ENCODE data around the gene SARM1.

DNA sequence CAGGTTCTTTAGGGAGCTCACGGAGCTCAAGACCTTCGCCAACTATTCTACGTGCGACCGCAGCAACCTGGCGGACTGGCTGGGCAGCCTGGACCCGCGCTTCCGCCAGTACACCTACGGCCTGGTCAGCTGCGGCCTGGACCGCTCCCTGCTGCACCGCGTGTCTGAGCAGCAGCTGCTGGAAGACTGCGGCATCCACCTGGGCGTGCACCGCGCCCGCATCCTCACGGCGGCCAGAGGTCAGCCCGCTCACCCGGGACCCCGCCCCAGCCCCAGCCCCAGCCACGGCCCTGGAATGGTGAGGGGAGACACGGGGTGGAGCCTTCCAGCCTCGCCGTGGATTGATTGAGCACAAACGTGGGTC is 13.5 kb downstream of the SARM1 start:
- TF ChIP-seq ZC3H10 (CRISPR knock-in tag; IDR thresholded peaks at IDR 0.05) (no peak), TCF4 (CRISPR knock-in tag; IDR thresholded peaks at IDR 0.05; ENCODE audit: borderline replicate concordance) (no peak), RARB (CRISPR knock-in tag; IDR thresholded peaks at IDR 0.05) (no peak), OSR1 (CRISPR knock-in tag; IDR thresholded peaks at IDR 0.05) (no peak), ZNF565 (CRISPR knock-in tag; conservative IDR thresholded peaks at IDR 0.05; ENCODE audit: low read depth) (no peak), GLIS3 (CRISPR knock-in tag; IDR thresholded peaks at IDR 0.05) (no peak), ZNF70 (CRISPR knock-in tag; IDR thresholded peaks at IDR 0.05) (no peak), BACH2 (CRISPR knock-in tag; IDR thresholded peaks at IDR 0.05; ENCODE audit: borderline replicate concordance) (no peak), ZFP30 (CRISPR knock-in tag; IDR thresholded peaks at IDR 0.05) (no peak), CSDC2 (CRISPR knock-in tag; IDR thresholded peaks at IDR 0.05) (no peak), ARNTL (CRISPR knock-in tag; IDR thresholded peaks at IDR 0.05; ENCODE audit: borderline replicate concordance, low read depth) (no peak)
- TF ChIP-seq, protein P1, sequence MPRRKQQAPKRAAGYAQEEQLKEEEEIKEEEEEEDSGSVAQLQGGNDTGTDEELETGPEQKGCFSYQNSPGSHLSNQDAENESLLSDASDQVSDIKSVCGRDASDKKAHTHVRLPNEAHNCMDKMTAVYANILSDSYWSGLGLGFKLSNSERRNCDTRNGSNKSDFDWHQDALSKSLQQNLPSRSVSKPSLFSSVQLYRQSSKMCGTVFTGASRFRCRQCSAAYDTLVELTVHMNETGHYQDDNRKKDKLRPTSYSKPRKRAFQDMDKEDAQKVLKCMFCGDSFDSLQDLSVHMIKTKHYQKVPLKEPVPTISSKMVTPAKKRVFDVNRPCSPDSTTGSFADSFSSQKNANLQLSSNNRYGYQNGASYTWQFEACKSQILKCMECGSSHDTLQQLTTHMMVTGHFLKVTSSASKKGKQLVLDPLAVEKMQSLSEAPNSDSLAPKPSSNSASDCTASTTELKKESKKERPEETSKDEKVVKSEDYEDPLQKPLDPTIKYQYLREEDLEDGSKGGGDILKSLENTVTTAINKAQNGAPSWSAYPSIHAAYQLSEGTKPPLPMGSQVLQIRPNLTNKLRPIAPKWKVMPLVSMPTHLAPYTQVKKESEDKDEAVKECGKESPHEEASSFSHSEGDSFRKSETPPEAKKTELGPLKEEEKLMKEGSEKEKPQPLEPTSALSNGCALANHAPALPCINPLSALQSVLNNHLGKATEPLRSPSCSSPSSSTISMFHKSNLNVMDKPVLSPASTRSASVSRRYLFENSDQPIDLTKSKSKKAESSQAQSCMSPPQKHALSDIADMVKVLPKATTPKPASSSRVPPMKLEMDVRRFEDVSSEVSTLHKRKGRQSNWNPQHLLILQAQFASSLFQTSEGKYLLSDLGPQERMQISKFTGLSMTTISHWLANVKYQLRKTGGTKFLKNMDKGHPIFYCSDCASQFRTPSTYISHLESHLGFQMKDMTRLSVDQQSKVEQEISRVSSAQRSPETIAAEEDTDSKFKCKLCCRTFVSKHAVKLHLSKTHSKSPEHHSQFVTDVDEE (CRISPR knock-in tag; IDR thresholded peaks at IDR 0.05): no peak
- TF ChIP-seq, protein P2, sequence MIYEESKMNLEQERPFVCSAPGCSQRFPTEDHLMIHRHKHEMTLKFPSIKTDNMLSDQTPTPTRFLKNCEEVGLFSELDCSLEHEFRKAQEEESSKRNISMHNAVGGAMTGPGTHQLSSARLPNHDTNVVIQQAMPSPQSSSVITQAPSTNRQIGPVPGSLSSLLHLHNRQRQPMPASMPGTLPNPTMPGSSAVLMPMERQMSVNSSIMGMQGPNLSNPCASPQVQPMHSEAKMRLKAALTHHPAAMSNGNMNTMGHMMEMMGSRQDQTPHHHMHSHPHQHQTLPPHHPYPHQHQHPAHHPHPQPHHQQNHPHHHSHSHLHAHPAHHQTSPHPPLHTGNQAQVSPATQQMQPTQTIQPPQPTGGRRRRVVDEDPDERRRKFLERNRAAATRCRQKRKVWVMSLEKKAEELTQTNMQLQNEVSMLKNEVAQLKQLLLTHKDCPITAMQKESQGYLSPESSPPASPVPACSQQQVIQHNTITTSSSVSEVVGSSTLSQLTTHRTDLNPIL (CRISPR knock-in tag; IDR thresholded peaks at IDR 0.05; ENCODE audit: low read depth): no peak
- TF ChIP-seq, protein P3, sequence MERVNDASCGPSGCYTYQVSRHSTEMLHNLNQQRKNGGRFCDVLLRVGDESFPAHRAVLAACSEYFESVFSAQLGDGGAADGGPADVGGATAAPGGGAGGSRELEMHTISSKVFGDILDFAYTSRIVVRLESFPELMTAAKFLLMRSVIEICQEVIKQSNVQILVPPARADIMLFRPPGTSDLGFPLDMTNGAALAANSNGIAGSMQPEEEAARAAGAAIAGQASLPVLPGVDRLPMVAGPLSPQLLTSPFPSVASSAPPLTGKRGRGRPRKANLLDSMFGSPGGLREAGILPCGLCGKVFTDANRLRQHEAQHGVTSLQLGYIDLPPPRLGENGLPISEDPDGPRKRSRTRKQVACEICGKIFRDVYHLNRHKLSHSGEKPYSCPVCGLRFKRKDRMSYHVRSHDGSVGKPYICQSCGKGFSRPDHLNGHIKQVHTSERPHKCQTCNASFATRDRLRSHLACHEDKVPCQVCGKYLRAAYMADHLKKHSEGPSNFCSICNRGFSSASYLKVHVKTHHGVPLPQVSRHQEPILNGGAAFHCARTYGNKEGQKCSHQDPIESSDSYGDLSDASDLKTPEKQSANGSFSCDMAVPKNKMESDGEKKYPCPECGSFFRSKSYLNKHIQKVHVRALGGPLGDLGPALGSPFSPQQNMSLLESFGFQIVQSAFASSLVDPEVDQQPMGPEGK (CRISPR knock-in tag; IDR thresholded peaks at IDR 0.05; ENCODE audit: borderline replicate concordance): no peak

All from SK-N-SH treated with all-trans-retinoic acid at 6 μM for 48 hours (cell line).